ENCODE results near the gene CCDC106.

CCDC106 gene

DNA sequence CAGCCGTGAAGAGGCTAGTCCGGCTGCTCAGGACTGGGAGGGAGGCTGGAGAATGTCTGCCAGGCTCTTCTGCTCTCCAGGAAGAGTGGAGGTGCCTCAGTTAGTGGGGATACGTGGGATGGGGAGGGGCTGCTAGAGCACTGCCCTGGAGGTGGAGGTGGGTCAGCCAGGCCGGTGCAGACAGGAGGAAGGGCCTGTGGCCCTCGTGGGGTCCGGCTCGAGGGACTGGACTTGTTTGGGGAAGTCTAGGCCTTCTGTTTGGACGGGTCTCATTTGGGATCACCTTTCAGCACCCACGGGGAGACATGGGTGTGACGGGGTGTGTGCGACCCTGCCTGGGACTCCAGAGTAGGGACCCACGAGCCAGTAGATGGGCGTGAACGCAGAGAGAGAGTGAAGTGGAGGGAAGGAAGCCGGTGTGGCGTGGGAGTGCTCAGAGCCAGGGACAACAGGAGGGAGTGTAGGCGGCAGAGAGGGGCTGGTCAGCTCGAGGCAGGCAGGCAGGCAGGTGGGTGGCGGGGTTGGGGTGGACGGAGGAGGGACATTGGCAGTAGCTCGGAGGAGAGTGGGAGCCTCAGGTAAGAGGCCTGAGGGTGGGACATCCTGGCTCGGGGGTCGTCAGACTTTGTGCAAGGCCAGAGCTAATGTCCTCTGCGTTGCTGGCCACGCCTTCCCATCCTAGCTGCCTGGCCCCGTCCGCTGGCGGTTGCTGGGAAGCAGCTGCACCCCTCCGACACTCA lies 38.5 kb downstream of the CCDC106 start:
- DNase-seq = no peak

DNA sequence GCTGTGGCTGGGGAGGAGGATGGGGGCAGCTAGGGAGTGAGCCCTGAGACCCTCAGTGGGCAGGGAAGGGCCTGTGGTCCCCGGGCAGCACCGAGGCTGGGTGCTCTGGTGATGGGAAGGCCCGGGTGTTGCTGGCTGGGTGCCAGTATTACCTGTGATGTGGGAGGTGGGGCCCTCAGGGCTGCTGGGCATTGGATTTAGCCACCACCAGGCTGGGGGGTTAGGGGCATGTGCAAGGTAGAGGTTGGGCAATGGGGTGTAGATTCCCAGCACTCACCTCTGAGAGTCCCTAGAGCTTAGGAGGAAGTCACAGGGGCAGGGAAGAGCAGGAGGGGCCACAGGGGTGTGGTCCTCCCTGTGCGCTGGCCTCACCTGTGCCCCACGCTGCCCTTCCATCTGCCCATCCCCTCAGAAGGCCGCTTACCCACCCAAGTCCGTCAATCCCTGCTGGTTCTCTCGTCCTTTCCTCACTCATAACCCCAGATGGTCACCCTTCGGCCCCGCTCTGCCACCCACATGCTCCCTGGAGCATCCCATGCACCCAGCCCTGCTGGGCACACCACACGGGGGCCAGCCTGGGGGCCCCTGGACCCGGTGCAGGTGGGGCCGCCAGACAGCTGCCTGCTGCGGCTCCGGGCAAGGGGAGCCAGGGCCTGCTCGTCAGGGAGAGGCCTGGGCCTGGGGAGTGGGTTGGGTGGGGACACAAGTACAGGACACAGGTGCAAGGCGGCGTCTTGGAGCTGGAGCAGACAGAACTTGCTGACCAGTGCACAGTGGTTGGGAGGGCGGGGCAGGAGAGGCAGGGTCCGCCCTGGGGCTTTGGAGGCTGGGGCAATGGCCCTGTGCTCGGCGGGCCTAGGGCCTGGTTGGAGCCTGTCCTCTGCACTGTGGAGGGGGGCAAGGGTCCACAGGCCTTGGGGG lies 39.5 kb downstream of the CCDC106 start:
- DNase-seq = no peak

DNA sequence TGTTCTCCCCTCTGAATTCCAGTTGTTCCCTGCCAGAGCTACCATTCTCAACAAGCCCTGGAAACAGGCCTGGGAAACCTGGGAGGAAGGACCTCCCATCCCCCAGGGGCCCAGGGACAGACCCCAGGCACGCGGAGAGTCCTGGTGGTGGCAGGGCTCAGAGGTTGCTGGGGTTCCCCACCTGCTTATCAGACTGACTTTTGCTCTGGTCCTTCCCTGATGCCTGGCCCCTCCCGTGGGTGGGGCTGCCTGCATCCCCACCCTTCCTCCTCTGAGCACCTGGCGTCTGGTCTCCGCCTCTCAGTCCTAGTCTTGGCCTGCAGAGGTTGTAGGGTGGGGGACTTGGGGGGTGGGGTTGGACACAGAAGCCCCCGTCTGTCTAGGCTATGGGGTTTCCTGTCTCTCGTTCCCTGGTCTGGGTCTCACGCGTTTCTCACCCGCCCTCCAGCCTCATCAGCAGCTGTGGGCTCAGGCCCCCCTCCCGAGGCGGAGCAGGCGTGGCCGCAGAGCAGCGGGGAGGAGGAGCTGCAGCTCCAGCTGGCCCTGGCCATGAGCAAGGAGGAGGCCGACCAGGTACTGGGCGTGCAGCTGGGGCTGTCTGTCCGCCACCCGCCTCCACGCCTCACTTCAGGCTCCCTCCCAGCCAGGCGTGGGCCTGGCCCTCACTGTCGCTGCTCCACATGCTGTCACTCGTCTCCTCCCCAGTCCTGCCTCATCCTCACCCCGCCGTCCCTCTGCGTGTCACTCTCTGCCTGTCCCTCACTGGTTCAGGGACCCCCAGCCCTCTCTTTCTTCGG lies 40.6 kb downstream of the CCDC106 start:
- peak; percentile 46 for DNase-seq

DNA sequence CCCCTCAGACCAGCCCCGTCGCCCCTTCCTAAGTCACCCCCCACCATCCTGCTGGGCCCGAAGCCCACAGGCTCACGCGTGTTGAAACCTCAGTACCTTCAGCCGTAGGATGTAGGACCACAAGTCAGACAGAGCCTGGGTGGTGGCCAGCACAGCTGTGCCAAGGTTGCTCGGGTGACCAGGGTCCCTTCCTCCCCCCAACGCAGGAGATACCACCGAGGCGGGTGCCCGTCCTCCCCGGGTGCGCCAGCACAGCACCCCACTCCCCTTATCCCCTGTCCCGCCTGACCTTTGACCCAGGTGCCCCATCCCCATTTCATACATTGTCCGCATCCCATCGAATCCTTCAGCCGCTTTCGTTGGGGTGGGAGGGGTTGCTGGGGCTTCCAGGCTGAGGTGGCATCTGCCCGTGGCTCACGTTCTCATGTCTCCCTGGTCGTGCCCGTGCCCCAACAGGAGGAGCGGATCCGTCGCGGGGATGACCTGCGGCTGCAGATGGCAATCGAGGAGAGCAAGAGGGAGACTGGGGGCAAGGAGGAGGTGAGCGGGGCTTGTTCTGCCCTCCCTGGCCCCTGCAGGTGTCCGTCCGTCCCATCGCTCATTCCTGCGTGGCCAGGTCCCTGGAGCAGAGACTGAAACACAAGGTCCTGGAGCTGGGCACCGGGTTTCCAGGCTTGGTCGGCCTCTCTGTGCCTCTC lies 41.5 kb downstream of the CCDC106 start:
- DNase-seq = no peak

DNA sequence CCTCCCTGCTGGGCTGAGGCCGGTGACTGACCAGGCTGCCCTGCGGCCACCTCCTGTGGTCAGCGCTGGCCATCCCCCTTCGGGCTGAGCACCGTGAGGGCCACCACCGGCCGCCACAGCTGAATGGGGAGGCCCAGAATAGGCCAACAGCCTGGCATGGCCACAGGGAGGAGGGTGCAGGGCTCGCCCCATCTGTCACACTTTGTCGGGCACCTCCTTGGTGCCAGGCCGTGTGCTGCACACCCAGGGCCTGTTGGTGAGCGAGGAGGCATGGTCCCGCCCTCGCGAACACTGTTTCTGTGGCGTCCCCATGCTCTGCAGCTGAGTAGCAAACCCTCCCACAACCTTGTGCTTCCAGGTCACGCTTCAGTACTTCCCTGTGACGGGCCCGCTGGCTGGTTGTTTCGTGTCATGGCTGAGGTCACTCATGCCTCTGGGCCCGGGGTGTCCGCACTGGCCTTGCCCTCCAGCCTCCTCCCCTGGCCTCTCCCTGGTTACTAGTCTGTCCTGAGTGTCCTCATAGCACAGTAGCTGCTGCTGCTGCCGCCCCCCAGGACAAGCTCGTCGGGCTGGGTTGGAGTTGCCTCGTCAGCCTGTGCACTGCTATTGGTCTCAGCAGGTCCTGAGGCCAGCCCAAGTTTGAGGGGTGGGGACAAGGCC lies 42.2 kb downstream of the CCDC106 start:
- DNase-seq = no peak

DNA sequence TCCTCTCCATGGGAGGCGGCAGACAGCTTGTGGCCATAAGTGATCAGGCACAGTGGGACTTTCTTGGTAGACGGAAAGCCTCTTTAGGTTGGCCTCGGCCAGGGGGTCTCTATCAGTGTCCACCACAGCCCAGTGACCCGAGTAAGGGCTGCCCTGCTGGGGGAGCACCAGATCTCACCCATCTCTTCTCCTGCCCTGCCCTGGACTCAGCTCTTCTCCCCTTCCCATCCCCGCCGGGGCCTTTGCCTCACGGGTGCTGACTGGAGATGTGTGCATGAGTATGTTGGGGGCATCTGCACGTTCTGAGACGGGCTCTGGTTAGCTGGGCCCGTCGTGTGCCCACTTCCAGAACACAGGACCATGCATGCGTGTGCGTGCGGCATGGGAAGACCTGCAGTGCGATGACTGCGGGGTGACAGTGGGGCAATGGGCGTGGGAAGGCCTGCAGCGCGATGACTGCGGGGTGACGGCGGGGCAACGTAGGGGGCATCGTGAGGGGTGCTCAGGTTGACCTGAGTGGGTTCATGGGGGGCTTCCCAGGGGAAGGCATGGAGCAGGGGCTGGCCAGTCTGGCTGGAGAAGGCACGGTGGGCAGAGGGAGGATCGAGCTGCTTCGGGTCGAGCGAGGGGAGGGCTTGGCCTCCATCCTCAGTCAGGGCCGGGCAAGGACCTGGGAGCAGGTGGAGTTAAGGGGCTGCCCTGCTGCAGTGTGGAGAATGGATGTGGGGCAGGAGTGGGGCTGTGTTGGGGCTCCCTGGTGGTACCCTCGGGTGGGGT lies 42.9 kb downstream of the CCDC106 start:
- DNase-seq = no peak

DNA sequence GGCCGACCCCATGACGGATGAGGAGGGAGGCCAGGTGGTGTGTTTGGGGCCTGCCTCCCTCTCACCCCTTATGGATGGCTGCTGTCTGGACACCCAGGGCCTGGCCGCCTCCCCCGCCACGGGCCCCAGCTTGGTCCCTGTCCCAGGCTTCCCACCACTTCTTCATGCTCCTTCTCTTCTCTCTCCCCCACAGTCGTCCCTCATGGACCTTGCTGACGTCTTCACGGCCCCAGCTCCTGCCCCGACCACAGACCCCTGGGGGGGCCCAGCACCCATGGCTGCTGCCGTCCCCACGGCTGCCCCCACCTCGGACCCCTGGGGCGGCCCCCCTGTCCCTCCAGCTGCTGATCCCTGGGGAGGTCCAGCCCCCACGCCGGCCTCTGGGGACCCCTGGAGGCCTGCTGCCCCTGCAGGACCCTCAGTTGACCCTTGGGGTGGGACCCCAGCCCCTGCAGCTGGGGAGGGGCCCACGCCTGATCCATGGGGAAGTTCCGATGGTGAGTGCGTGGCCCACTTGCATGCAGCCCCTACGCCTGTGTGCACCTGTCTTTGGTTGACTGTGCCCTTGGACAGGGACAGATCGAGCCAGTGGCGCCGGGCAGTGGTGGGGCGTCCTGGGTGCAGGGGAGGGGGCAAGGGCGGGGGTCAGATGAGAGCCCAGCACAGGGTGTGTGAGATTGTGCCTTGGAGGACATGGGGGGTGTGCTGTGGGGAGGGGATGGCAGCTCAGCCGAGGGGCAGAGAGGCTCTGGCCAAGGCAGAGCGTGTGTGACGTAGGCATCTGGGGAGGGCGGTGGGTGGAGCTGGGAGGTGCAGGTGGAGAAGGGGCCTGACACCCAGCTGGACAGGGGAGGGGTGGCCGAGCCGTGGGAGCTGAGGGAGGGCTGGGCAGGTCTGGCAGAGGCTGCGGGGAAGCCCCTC lies 43.8 kb downstream of the CCDC106 start:
- no peak for DNase-seq

DNA sequence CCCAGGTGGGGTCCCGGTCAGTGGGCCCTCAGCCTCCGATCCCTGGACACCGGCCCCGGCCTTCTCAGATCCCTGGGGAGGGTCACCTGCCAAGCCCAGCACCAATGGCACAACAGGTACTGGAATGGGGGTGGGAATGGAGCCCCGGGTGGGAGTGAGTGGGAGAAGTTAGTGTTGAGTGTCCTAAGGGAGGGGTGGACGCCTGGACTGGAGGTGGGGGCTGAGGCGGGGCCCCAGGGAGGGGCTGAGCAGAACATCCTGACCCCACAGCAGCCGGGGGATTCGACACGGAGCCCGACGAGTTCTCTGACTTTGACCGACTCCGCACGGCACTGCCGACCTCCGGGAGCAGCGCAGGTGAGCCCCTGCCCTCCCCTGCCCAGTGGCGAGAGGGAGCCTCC lies 44.7 kb downstream of the CCDC106 start:
- no peak for DNase-seq

DNA sequence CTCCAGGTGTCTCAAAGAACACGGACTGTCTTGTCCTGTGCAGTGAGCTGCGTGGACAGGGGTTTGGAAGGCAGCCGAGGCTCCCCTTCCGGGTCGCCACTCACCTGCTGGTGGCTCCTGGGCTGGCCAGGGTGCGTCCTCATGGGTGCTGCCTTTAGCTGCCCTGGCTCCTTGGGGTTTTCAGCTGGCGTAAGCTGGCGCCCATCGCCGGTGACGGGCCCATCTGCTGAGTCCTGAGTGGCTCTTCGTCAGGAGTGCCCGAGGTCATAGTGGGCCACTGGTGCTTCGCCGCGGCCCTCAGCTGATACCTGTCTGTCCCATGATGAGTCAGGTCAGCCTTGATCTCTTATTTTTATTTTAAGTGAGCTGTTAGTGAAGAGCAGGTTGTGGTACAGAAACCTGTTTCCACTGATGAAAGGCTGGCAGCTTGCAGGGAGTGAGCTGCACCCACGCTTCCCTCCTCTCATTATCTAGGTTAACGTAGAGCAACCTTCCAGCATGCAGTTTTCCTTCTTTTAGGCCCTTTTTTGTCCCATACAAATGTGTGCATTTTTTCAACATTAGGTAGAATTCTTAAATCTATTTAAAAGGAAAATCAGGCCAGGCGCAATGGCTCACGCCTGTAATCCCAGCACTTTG lies 45.4 kb downstream of the CCDC106 start:
- DNase-seq = no peak

DNA sequence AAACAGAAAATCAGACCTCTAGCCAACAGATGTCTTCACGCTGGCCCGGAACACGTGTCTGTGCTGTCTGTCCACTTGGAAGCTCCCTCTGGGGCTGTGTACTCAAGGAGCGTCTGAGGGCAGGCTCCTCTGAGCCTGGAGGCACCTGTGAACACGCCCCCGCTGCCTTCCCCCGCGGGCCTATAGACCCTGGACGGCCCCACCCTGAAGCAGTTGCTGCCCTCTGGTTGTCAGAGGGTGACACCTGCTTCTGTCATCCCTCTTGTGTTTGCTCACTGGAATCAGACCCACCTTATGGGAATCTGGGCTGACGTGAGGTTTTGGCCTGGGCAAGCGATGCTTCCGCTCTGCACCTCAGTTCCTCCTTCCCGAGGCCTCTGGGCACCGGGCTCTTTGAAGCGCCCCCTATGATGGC lies 46.2 kb downstream of the CCDC106 start:
- no peak for DNase-seq

DNA sequence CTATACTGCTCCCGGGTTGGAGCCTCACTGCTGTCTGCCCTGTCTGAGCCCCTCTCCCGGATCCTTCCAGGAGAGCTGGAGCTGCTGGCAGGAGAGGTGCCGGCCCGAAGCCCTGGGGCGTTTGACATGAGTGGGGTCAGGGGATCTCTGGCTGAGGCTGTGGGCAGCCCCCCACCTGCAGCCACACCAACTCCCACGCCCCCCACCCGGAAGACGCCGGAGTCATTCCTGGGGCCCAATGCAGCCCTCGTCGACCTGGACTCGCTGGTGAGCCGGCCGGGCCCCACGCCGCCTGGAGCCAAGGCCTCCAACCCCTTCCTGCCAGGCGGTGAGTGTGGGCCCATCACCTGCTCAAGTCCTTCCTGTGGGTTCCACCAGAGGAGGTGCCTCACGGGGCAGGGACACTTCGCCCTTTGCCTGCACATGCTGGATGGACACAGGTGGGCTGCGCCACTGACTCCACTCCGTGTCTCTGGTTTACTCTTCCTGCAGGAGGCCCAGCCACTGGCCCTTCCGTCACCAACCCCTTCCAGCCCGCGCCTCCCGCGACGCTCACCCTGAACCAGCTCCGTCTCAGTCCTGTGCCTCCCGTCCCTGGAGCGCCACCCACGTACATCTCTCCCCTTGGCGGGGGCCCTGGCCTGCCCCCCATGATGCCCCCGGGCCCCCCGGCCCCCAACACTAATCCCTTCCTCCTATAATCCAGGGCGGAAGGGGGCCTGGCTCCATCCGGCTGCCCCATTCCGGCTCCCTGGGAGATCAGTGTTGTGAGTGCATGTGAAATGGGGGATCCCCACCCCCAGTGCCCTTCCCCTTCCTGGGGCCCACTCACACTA lies 46.9 kb downstream of the CCDC106 start:
- no peak for DNase-seq

DNA sequence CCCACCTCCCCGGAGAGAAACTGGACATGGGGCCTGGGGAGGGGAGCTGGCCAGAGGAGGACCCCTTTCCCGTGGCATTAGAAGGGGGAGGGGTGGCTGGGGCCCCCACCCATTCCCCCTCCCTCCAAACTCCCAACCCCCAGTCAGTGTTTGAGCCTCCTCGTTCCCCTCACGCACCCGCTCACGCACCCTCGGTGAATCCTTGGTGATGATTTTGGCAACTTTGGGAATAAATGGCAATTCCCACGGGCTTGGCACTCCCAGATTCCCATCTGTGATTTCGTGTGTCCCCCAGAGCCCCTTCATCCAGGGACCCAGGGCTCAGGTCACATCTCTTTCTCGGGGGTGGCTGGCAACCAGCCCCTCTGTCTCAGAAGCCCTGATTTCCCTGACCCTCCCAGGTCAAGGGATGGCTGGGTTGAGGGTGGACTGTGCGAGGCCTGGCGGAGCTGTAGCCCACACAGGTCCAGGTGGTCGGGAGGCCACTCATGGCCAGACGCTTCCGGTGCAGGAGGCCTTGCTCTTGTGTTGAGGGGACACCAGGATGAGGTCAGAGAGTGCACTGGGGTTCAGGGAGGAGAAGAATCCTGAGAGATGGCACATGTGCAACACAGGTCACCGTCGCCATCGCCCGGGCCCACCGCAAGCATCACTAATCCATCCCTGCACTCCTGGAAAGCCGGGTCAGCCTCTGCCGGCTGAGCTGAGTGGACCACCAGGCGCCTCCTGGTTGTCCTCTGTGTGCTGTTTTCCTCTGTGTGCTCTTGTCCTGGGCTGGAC lies 47.7 kb downstream of the CCDC106 start:
- no peak for DNase-seq

DNA sequence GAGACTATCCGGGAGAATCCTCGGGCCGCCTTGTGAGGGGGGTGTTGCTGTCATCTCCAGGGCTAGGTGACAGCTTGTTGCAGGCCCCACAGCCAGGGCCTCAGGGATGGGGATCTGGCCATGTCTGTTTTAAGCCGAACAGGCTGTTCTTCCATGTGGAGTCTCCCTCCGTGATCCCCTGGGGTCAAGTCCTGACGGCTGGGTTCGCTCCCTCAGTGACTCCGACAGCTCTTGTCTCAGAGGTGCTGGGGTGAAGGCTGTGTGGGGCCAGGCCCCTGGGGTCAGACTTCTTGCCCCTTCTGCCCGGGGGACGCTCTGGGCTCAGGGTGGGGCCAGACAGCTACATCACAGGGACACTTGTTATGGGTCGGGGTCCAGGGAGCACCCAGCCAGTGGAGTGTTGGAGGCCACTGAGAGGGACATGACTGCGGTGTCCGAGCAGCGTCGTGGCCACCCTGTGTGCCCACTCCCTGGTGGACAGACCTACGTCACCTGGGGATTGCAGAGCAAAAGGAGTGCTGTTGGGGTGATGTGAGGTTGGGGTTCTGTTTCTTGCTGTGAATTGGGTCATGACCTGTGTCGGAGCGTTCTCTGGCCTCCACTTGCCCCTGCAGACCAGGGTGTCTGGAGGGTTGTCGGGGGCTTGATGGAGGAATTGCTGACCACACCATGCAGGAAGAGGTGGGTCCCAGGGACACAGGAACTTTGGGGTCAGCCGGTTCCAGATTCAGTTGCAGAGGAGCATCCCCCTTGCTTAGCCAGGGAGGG lies 48.5 kb downstream of the CCDC106 start:
- DNase-seq = no peak

DNA sequence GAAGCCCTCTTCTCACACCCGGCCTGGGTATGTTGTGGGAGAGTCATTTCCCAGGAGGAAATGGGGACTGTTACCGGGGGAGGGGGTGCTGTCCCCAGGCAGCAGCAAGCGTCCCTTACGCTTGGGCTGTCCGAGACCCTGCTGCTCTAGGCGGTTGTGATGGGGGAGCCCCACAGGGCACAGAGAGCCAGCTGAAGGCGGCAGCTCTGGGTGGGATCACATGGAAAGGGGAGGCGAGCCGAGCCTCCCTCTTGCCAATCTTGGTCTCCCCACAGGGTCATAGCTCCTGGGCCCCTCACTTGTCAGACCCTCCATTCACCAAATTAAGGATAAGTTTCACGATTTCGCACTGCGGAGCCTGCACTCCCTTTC lies 49.0 kb downstream of the CCDC106 start:
- DNase-seq = no peak

DNA sequence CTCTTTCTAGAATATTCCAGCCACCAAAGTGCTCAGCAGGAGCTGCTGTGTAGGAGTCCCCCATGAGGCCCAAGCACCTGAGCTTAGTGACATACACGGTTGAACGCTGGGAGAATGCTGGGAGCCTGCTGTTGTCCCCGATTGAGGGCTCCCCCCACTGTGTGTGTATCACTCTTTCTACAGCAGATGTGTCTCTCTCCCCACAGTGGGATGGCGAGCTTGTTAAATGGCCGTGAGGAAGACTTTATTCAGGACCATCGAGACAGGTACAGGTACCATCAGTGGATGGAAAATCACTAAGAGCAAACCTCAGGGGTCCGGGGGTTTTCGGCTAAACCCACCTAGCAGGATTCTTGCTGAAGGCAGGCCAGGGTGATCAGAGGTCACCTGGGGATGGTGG lies 49.7 kb downstream of the CCDC106 start:
- DNase-seq = no peak

DNA sequence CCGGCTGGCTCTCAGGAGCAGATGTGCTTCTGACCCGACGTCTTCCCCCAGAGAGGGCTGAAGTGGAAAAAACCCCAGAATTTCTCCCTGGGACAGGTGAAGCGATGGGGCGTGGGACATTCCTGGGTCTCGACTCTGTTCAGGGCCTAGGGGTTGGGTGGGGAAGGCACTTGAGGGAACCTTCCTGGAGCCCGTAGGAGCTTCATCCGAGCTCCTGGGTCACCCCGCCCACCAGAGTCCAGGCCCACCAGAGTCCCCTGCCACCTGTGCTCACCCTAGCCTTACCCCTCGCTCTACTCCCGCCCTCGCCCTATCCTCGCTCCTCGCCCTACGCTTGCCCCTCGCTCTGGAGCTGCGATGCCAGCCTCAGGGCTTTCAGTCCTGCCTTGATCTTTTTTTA lies 50.2 kb downstream of the CCDC106 start:
- no peak for DNase-seq

DNA sequence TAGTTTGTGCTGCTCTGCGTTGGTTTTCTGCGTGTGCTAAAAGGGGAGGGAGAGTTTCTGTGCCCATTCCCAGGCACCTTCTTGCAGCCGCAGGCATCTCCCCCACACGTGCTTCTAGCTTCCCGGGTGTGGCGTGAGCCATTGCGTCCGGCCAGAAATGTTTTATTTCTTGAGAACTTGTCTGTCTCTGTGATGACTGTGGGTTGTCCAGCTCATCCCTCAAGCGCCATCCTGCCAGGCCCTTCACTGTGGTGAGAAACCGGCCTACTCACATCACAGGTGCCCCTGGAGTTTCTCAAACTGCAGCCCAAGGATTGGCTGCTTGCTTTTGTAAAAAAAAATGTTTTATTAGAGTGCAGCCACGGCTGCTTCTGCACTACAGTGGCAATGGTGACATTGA lies 51.2 kb downstream of the CCDC106 start:
- DNase-seq = no peak

Data from DMS53 (cell line).